Lower lobe of right lung (tissue), 2 donors: ENCODE results near the gene UBE2J2. TPM values are rescaled to one million over a fixed set of nuclear protein-coding genes. Genes with fewer than 3 reads are reported as not detected.

Source experiments
- ATAC-seq, 2 donors: fragments of 200-7000 bp; cut with Tn5 transposase; one replicate each; pipeline ENCODE4 v1.9.1; 2020 to 2022; ENCODE audit warnings: mild to moderate bottlenecking in 2 of 2, moderate library complexity in 2 of 2
- DNase-seq: peaks from one replicate; pipeline ENCODE4 v3.0.0-alpha.2; 2020
- H3K27ac ChIP-seq: fragments of 200-600 bp; one replicate; pipeline ENCODE4 v1.8.0; 2022
- H3K27me3 ChIP-seq: fragments of 200-600 bp; one replicate; pipeline ENCODE4 v1.8.0; 2022; ENCODE audit warnings: low read depth
- H3K36me3 ChIP-seq: fragments of 200-600 bp; one replicate; pipeline ENCODE4 v1.8.0; 2022; ENCODE audit warnings: mild to moderate bottlenecking
- H3K4me1 ChIP-seq: fragments of 200-600 bp; one replicate; pipeline ENCODE4 v1.8.0; 2022
- H3K4me3 ChIP-seq: fragments of 200-600 bp; one replicate; pipeline ENCODE4 v1.8.0; 2022; ENCODE audit warnings: mild to moderate bottlenecking
- H3K9me3 ChIP-seq: fragments of 200-600 bp; one replicate; pipeline ENCODE4 v1.8.0; 2022
- CTCF ChIP-seq: fragments of 200-600 bp; IDR thresholded peaks from one replicate; pipeline ENCODE4 v1.8.0; 2022; ENCODE audit warnings: antibody characterized with exemption, mild to moderate bottlenecking
- intact Hi-C: fragments of 100-400 bp; cut with DNase I; formaldehyde crosslinking; loops from one replicate; pipeline ENCODE4 v1.11.0; 2022
- long read RNA-seq: library from polyadenylated mRNA; unstranded; transcript quantifications from one replicate; pipeline ENCODE4 v2.0.0, GENCODE V29; 2021
- total RNA-seq: library from RNA; stranded (reverse); fragmentation: NEBNext Ultra II Directional; extraction: Animal tissue kit (Norgen Biotek cat#: 25700); gene quantifications from one replicate; pipeline ENCODE4 v1.2.1, GENCODE V29; 2021
- donor health status: DM: no; HTN: yes; CAD: no; lungs with severe emphysema.

The UBE2J2 gene
- 49.9 TPM for total RNA-seq
- long read RNA-seq, transcript UBE2J2-202 (7 exons, 1,733 nt), result major isoform, 61 of 106 reads
- long read RNA-seq, partial matches to known transcripts, result 4 of 106 reads
- long read RNA-seq, other reads (novel, unspliced or antisense), result 24 of 106 reads

DNA sequence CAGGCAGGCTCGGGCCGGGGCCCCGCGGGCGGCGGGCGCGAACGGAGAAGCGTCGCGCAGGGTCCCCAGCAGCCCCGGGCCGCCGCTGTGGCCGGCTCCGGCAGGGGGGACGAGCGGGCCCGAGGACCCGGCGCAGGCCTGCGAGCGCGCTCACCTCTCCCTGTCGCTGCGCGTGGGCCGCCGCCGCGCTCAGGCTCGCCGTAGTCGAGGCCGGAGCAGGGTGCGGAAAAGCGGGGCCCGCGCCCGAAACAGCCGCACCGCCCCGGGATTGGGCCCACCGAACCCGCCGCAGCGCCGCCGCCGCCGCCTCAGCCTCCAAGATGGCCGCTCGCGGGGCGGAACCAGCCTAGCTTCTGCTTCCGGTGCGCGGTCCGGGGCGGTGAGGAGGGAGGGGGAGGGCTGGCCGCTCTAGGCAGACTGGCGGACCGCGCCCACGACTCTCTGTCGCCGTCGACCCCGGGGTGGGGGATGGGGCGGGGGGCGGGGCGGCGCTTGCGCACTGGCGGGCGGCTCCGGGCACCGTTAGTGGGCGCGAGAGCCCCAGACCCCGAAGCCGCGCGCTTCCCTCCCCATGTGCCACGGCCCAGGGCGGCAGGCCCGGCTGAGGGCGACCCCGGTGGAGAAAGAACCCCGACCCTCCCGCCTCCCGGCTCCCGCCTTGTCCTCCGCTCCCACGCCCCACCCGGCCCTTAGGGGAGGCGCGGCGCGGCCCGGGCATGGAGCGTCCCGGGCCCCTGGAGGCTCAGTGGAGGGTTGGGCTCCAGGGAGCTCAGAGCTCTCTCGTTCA, at the start of gene UBE2J2:
UBE2J2 (minus strand) TSS at position 343 of the 787 bp plus-strand sequence. CDS start 5,862 bp downstream, outside the sequence.
- no peak for TF ChIP-seq CTCF
- Histone ChIP-seq H3K36me3 (peaks cover 7% of the 10 kb centered on the region), H3K4me3 (peak within 1 kb of the TSS; percentile 93), H3K9me3 (no peaks in the 10 kb centered on the region), H3K27me3 (no peaks in the 10 kb centered on the region), H3K4me1 (peaks cover 40% of the 10 kb centered on the region), H3K27ac (peak within 1 kb of the TSS; percentile 87)
- intact Hi-C loops, result no loop called here
- DNase-seq (peak; percentile 97), ATAC-seq (peak; percentile 97 to 98)

DNA sequence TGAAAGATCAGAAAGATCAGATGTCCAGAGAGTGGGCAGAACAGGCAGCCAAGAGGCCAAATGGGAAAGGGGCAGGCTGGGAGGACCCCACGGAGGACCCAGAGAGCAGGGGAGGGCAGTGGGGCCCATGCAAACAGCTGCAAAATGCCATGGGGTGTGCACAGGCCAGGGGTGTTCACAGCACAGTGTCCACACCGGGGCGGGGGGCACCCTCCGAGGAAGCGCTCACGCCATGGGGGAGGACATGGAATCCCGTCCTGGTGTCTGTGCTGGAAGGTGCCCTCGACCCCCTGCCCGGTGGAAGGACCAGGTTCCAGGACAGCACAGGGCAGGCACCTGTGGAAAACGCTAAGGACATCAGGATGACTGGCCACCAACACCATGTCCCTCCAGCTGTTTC, 49.3 kb upstream of the UBE2J2 start:
- no peaks in the 10 kb centered on the region for H3K27me3 ChIP-seq
- H3K4me3 ChIP-seq, result no peak overlapping the region
- intact Hi-C loops, result no loop called here
- no peaks in the 10 kb centered on the region for H3K9me3 ChIP-seq
- no peak for TF ChIP-seq CTCF
- no peak for DNase-seq
- H3K27ac ChIP-seq, result no peak overlapping the region
- H3K4me1 ChIP-seq, result peaks cover 51% of the 10 kb centered on the region
- peaks cover 50% of the 10 kb centered on the region for H3K36me3 ChIP-seq
- no peak for ATAC-seq

DNA sequence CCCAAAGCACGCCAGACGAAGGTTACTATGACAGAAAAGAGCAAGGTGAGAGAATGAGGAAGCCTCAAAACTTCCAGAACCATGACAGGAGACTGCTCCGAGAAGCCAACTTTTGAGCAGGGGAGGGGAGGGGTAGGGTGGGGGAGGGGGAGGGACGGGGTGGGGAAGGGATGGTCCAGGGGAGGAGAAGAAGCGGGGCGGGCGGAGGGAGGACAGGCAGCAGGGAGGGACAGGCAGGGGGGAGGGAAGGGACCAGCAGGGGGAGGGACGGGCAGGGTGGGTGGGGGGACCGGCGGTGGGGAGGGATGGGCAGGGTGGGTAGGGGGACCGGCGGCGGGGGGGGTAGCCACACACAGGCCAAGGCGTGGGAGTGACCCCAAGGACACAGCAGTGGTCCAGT, 48.8 kb upstream of the UBE2J2 start:
- no peak for DNase-seq
- no peak overlapping the region for H3K4me3 ChIP-seq

GRCh38 chr1:1321477-1321876, 47.8 kb upstream of the UBE2J2 start:
- TF ChIP-seq CTCF, result no peak
- Histone ChIP-seq H3K36me3 (peaks cover 46% of the 10 kb centered on the region), H3K27ac (no peak overlapping the region)

More for the DNA sequence above, 48.8 kb upstream of the UBE2J2 start:
- Histone ChIP-seq H3K27ac (no peak overlapping the region), H3K27me3 (no peaks in the 10 kb centered on the region), H3K36me3 (peaks cover 48% of the 10 kb centered on the region), H3K4me1 (peaks cover 53% of the 10 kb centered on the region), H3K9me3 (no peaks in the 10 kb centered on the region)
- no peak for TF ChIP-seq CTCF
- ATAC-seq, result no peak
- intact Hi-C loops, result no loop called here

DNA sequence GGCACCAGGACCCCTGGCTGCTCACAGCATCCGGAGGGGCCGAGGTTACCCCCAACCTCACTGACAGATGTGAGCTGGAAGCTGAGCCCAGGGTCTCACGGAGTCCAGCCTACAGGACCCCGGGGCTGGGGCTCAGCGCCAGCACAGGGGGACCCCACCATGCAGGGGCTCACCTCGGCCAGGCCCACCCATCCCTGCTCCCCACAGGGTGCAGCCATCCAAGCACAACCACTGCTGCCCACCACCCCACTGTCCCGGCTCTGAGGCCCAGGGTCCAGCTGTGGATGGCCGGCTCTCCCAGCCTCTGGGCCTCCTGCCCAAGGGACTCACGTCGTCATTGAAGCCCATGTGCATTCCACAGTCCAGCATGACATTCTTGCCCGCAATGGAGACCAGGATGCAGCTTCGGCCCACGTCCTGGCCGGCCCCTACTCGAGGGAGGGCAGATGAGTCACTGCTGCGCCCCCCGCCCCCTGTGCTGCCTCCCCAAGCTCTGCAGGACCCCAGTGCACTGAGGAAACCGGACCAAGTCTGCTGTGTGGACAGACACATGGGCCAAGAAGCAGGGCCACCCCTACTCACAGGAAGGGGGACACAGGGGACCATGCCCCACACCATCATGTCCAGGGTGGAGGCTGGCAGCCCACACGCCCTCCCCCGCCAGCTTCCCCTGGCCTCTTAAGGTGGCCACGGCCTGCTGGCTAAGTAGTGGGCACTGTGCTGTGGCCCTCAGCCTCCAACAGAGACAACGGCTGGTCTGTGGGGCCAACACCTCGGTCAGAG, 47.2 kb upstream of the UBE2J2 start:
- no peak for TF ChIP-seq CTCF
- H3K4me3 ChIP-seq, result no peak overlapping the region
- no peaks in the 10 kb centered on the region for H3K27me3 ChIP-seq
- H3K9me3 ChIP-seq, result no peaks in the 10 kb centered on the region
- intact Hi-C loops, result no loop called here
- no peak overlapping the region for H3K27ac ChIP-seq
- peaks cover 47% of the 10 kb centered on the region for H3K36me3 ChIP-seq
- no peak for ATAC-seq
- DNase-seq, result no peak
- peaks cover 43% of the 10 kb centered on the region for H3K4me1 ChIP-seq

More at GRCh38 chr1:1321477-1321876, 47.8 kb upstream of the UBE2J2 start:
- Histone ChIP-seq H3K27me3 (no peaks in the 10 kb centered on the region), H3K4me1 (peaks cover 49% of the 10 kb centered on the region), H3K9me3 (no peaks in the 10 kb centered on the region), H3K4me3 (no peak overlapping the region)
- intact Hi-C loops, result no loop called here
- ATAC-seq (no peak), DNase-seq (no peak)
